ENCODE data around the gene NCKAP5L. TPM values are rescaled to one million over a fixed set of nuclear protein-coding genes. Genes with fewer than 3 reads are reported as not detected.

Gene NCKAP5L
- total and polyA plus RNA-seq, 9 donors, result 22.7 to 50.7 (median 41.2) TPM

DNA sequence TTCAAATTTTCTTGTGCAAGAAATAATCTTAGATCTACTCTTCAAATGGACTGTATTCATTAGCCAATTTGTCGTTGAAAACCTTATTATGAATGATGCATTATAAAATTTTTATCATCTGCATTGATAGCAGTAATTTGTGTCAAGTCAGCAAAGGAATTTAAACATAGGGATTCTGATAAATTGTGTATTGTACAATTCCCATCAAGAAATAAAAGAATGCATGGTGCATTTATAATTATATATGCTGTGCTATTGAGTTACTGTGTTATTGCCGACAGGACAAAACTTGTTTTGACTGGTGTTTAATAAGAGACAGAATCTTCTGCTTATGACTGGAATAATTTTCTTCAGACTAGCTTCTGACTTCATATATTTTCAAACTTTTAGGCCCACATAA, 17.8 kb upstream of the NCKAP5L start:
- Histone ChIP-seq H3K4me1 (ENCODE audit: control insufficient read depth, insufficient read depth, low read length) (peaks cover 9% of the 10 kb centered on the region), H3K9me3 (replicated peaks; ENCODE audit: control insufficient read depth, low read depth, low read length) (no peaks in the 10 kb centered on the region), H3K4me3 (ENCODE audit: low read length) (no peak overlapping the region), H3K27me3 (ENCODE audit: control insufficient read depth, insufficient read depth, low read length) (peaks cover 9% of the 10 kb centered on the region), H3K27ac (ENCODE audit: low read length) (no peak overlapping the region), H3K36me3 (ENCODE audit: control insufficient read depth, insufficient read depth, low read length) (no peaks in the 10 kb centered on the region)
- no peak for DNase-seq
- WGBS (ENCODE audit: insufficient coverage), result no CpG with 5 or more reads among the region's 2 CpGs

GRCh38 chr12:49843876-49844437, 15.7 kb upstream of the NCKAP5L start:
- H3K9me3 ChIP-seq (replicated peaks; ENCODE audit: control insufficient read depth, low read depth, low read length), result no peaks in the 10 kb centered on the region
- DNase-seq, result no peak
- peaks cover 3% of the 10 kb centered on the region for H3K27me3 ChIP-seq (ENCODE audit: control insufficient read depth, insufficient read depth, low read length)
- peaks cover 9% of the 10 kb centered on the region for H3K4me1 ChIP-seq (ENCODE audit: control insufficient read depth, insufficient read depth, low read length)
- no peak overlapping the region for H3K4me3 ChIP-seq (ENCODE audit: low read length)
- no peak overlapping the region for H3K27ac ChIP-seq (ENCODE audit: low read length)
- WGBS (ENCODE audit: insufficient coverage), result 100% methylated on average over 2 of the region's 4 CpGs
- no peaks in the 10 kb centered on the region for H3K36me3 ChIP-seq (ENCODE audit: control insufficient read depth, insufficient read depth, low read length)

GRCh38 chr12:49843411-49843810, 15.2 kb upstream of the NCKAP5L start:
- peak overlapping the region; percentile 98 for H3K27ac ChIP-seq (ENCODE audit: low read length)
- H3K4me3 ChIP-seq (ENCODE audit: low read length), result peak overlapping the region; percentile 81
- WGBS (ENCODE audit: insufficient coverage), result 77% methylated on average over 3 of the region's 7 CpGs
- H3K36me3 ChIP-seq (ENCODE audit: control insufficient read depth, insufficient read depth, low read length), result peaks cover 3% of the 10 kb centered on the region
- DNase-seq, result no peak
- no peaks in the 10 kb centered on the region for H3K9me3 ChIP-seq (replicated peaks; ENCODE audit: control insufficient read depth, low read depth, low read length)
- H3K4me1 ChIP-seq (ENCODE audit: control insufficient read depth, insufficient read depth, low read length), result peaks cover 9% of the 10 kb centered on the region
- H3K27me3 ChIP-seq (ENCODE audit: control insufficient read depth, insufficient read depth, low read length), result peaks cover 3% of the 10 kb centered on the region

DNA sequence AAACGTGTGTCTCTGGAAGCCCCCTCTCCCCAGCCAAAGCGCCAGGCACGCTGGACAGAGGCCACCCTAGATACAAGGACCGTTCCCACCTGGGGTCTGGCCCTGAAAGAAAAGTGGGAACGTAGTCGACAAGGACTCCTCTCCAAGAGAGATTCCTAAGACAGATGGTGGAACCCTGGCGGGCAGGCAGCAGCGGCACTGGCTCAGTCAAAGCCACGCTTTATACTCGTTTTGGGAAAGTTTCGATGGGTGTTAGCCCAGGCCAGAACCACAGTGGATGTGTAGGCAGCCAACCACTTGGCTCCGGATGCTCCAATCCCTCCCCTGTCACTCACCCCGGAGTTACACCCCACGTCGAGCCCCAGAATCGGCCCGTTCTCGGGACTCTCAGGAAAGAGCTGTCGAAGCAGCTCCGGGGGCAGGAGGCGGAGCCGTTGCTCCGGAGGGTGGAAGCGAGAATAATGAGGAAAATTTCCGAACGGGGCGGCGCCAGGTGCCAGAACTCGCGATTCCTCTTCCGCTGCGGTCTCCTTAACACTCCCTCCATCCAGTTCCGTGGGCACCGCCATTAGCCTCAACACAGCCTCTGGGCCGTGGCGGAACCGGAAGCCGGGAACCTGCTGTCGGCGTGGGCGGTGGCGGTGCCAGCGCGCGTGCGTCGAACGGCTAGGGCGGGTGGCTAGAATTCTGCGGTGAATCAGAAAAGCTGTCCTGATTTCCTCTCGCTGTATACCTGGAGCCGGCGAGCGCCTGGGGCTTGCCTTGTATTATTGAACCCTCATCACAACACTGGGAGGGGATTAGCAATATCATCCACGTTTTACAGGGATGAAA, 14.5 kb upstream of the NCKAP5L start, which contains the start of gene BCDIN3D:
BCDIN3D (minus strand) TSS at position 588 of the 834 bp plus-strand sequence; CDS start at position 569, 19 bp downstream.
- Histone ChIP-seq H3K27me3 (ENCODE audit: control insufficient read depth, insufficient read depth, low read length) (peaks cover 3% of the 10 kb centered on the region), H3K4me3 (ENCODE audit: low read length) (peak within 1 kb of the TSS; percentile 81), H3K4me1 (ENCODE audit: control insufficient read depth, insufficient read depth, low read length) (peaks cover 9% of the 10 kb centered on the region), H3K9me3 (replicated peaks; ENCODE audit: control insufficient read depth, low read depth, low read length) (no peaks in the 10 kb centered on the region), H3K27ac (ENCODE audit: low read length) (peak within 1 kb of the TSS; percentile 98), H3K36me3 (ENCODE audit: control insufficient read depth, insufficient read depth, low read length) (peaks cover 6% of the 10 kb centered on the region)
- under 1% methylated on average over 43 of the region's 55 CpGs for WGBS (ENCODE audit: insufficient coverage)
- DNase-seq, result peak; percentile 96

- Histone ChIP-seq H3K9me3 (replicated peaks; ENCODE audit: control insufficient read depth, low read depth, low read length) (no peaks in the 10 kb centered on the region), H3K4me1 (ENCODE audit: control insufficient read depth, insufficient read depth, low read length) (peaks cover 9% of the 10 kb centered on the region), H3K27me3 (ENCODE audit: control insufficient read depth, insufficient read depth, low read length) (no peaks in the 10 kb centered on the region), H3K4me3 (ENCODE audit: low read length) (no peak overlapping the region), H3K36me3 (ENCODE audit: control insufficient read depth, insufficient read depth, low read length) (peaks cover 6% of the 10 kb centered on the region), H3K27ac (ENCODE audit: low read length) (no peak overlapping the region)
- 88% methylated on average over 3 of the region's 3 CpGs for WGBS (ENCODE audit: insufficient coverage)
- peak; percentile 52 for DNase-seq
These were observed 10.9 kb upstream of the NCKAP5L start for GRCh38 chr12:49838973-49839633.

DNA sequence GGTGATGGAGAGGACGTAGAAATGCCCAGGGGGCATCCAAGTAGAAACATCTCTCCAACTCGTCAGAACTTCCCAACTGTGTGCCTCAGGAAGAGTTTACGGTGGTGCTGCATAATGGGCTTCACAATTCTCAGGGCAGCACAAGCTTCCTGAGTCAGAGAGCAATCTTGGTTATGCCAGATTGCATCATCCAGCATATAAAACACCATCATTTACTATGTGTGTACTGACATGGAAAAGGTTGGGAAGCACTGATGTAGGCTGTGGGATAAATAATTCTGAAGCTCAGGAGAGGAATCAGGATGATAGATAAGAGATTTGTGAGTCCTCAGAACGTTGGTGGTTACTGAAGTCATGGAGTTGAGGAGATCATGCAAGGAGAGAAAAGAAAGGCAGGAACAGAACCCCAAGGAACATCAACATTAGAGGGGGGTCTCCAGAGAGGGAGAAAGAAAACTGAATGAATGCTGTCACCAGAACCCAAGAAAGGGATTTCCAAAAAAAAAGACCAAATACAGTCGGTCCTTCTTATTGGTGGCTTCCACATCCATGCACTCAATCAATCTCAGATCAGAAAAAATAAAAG, 4.7 kb upstream of the NCKAP5L start:
- no peaks in the 10 kb centered on the region for H3K36me3 ChIP-seq (ENCODE audit: control insufficient read depth, insufficient read depth, low read length)
- WGBS (ENCODE audit: insufficient coverage), result 68% methylated on average over 3 of the region's 5 CpGs
- DNase-seq, result no peak
- H3K9me3 ChIP-seq (replicated peaks; ENCODE audit: control insufficient read depth, low read depth, low read length), result no peaks in the 10 kb centered on the region
- no peak overlapping the region for H3K27ac ChIP-seq (ENCODE audit: low read length)
- H3K27me3 ChIP-seq (ENCODE audit: control insufficient read depth, insufficient read depth, low read length), result no peaks in the 10 kb centered on the region
- H3K4me3 ChIP-seq (ENCODE audit: low read length), result no peak overlapping the region
- H3K4me1 ChIP-seq (ENCODE audit: control insufficient read depth, insufficient read depth, low read length), result peaks cover 5% of the 10 kb centered on the region

DNA sequence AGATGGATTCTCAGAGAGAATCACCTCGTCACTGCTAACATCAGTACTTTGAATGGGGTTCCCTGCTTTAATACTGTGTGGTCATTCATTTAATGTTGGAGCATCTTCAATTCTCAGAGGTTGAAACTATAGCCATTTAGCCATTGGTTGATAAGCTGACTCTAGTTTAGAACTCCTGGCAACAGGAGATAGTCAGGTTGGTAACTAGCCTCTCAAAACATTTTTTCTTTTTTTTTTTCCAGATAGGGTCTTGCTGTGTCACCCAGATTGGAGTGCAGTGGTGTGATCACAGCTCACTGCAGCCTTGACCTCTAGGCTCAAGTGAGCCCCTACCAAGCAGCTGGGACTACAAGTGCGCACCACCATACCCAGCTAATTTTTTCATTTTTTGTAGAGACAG, 3.5 kb upstream of the NCKAP5L start:
- no peak overlapping the region for H3K27ac ChIP-seq (ENCODE audit: low read length)
- H3K4me3 ChIP-seq (ENCODE audit: low read length), result no peak overlapping the region
- no peak for DNase-seq
- H3K9me3 ChIP-seq (replicated peaks; ENCODE audit: control insufficient read depth, low read depth, low read length), result no peaks in the 10 kb centered on the region
- H3K27me3 ChIP-seq (ENCODE audit: control insufficient read depth, insufficient read depth, low read length), result no peaks in the 10 kb centered on the region
- WGBS (ENCODE audit: insufficient coverage), result no CpG with 5 or more reads among the region's 2 CpGs
- no peaks in the 10 kb centered on the region for H3K36me3 ChIP-seq (ENCODE audit: control insufficient read depth, insufficient read depth, low read length)
- H3K4me1 ChIP-seq (ENCODE audit: control insufficient read depth, insufficient read depth, low read length), result peaks cover 11% of the 10 kb centered on the region

- 4% methylated on average over 17 of the region's 38 CpGs for WGBS (ENCODE audit: insufficient coverage)
- peak; percentile 88 for DNase-seq
- H3K36me3 ChIP-seq (ENCODE audit: control insufficient read depth, insufficient read depth, low read length), result peaks cover 15% of the 10 kb centered on the region
- peak overlapping the region; percentile 68 for H3K4me3 ChIP-seq (ENCODE audit: low read length)
- peaks cover 50% of the 10 kb centered on the region for H3K4me1 ChIP-seq (ENCODE audit: control insufficient read depth, insufficient read depth, low read length)
- peak overlapping the region; percentile 96 for H3K27ac ChIP-seq (ENCODE audit: low read length)
- H3K27me3 ChIP-seq (ENCODE audit: control insufficient read depth, insufficient read depth, low read length), result no peaks in the 10 kb centered on the region
- no peaks in the 10 kb centered on the region for H3K9me3 ChIP-seq (replicated peaks; ENCODE audit: control insufficient read depth, low read depth, low read length)
These were observed 663 bp downstream of the NCKAP5L start for GRCh38 chr12:49827401-49828099.

DNA sequence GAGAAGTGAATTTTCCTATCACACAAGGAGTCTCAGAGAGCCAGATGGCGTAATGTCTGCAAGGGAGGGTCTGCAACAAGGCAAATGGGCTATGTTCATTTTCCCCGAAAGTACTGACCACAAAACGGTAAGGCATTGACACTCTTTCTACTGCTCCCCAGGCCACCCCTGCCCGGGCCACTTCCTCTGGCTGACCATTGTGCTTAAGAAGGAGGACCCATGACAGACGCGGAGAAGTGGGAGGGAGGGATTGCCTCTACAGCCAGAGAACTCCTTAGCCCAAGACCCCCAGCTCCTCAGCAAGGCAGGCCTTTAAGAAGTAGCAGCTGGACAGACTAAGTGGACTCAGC, 1.2 kb downstream of the NCKAP5L start:
- Histone ChIP-seq H3K36me3 (ENCODE audit: control insufficient read depth, insufficient read depth, low read length) (peaks cover 15% of the 10 kb centered on the region), H3K9me3 (replicated peaks; ENCODE audit: control insufficient read depth, low read depth, low read length) (no peaks in the 10 kb centered on the region), H3K4me1 (ENCODE audit: control insufficient read depth, insufficient read depth, low read length) (peaks cover 52% of the 10 kb centered on the region), H3K27me3 (ENCODE audit: control insufficient read depth, insufficient read depth, low read length) (no peaks in the 10 kb centered on the region), H3K27ac (ENCODE audit: low read length) (peak overlapping the region; percentile 96), H3K4me3 (ENCODE audit: low read length) (peak overlapping the region; percentile 68)
- DNase-seq, result no peak
- 8% methylated on average over 4 of the region's 6 CpGs for WGBS (ENCODE audit: insufficient coverage)

All from muscle of leg (tissue), 11 donors.